Upper lobe of left lung (tissue), 4 donors: ENCODE data around the gene HHIP.

Experiments used
- CTCF ChIP-seq, 6 experiments: fragments of 450-650 bp in 4 of 6; fragments of 200-600 bp in 2 of 6; sonication (generic) in 2 of 6; IDR thresholded peaks; one replicate each; pipeline ENCODE4 v1.5.1; 2016 to 2019; ENCODE audit warnings: antibody characterized with exemption in 6 of 6
- POLR2A ChIP-seq, 4 donors: fragments of 450-650 bp; IDR thresholded peaks; one replicate each; pipeline ENCODE4 v1.5.1; 2016 to 2017; ENCODE audit warnings: antibody characterized with exemption in 4 of 4, mild to moderate bottlenecking in 2 of 4

- TF ChIP-seq CTCF (IDR thresholded peaks at IDR 0.05) (no peak), POLR2A (IDR thresholded peaks at IDR 0.05) (no peak)
Observed at GRCh38 chr4:144733566-144733965, 87.6 kb downstream of the HHIP start.
